Common myeloid progenitor, CD34-positive (primary cell): ENCODE measurements around the gene RIC8A.
"Not testable (repeated sequence)": the region's sequence is repeated elsewhere in the genome, so short reads cannot be mapped to it uniquely, and the experiment has no call there.

Source experiments
- CTCF ChIA-PET: fragments of 350-600 bp; sonication (Branson Sonifier 250); formaldehyde crosslinking; loops from one replicate; lab custom pipeline; 2021; ENCODE audit warnings: antibody characterized with exemption; lab: Charles Lee
- POLR2A ChIA-PET: fragments of 350-600 bp; sonication (Branson Sonifier 250); formaldehyde crosslinking; loops from one replicate; lab custom pipeline; 2021; ENCODE audit warnings: antibody characterized with exemption; lab: Charles Lee
- DNase-seq, 3 donors: peaks; one replicate each; pipeline versions ENCODE4 v3.0.0 to v3.0.0-alpha.2; 2013
- H3K27ac ChIP-seq, 2 experiments: 1 replicate in 1 of 2; 2 replicates in 1 of 2; pipeline ENCODE4 v1.7.0; 2013; ENCODE audit warnings: inconsistent platforms in 2 of 2, low read length in 2 of 2, mild to moderate bottlenecking in 2 of 2, low read depth in 1 of 2, moderate library complexity in 1 of 2; ENCODE audit not compliant: severe bottlenecking in 2 of 2, insufficient read depth in 1 of 2, poor library complexity in 1 of 2
- H3K27me3 ChIP-seq, 5 experiments: replicated peaks in 2 of 5; 1 replicate in 3 of 5; 2 replicates in 2 of 5; pipeline versions ENCODE4 v1.6.1 to v1.7.0; 2013; ENCODE audit warnings: low read length in 4 of 5, mild to moderate bottlenecking in 2 of 5, moderate library complexity in 2 of 5, inconsistent platforms in 1 of 5; ENCODE audit not compliant: insufficient read depth in 5 of 5, control insufficient read depth in 4 of 5
- H3K36me3 ChIP-seq, 4 experiments: 1 replicate in 2 of 4; 2 replicates in 2 of 4; pipeline versions ENCODE4 v1.6.1 to v1.7.0; 2013; ENCODE audit warnings: low read length in 3 of 4, control low read depth in 1 of 4, mild to moderate bottlenecking in 1 of 4; ENCODE audit not compliant: control insufficient read depth in 4 of 4, insufficient read depth in 4 of 4
- H3K4me1 ChIP-seq, 4 experiments: 1 replicate in 3 of 4; 2 replicates in 1 of 4; pipeline versions ENCODE4 v1.6.1 to v1.7.1; 2013; ENCODE audit warnings: low read length in 3 of 4, mild to moderate bottlenecking in 3 of 4, control low read depth in 1 of 4, inconsistent platforms in 1 of 4, moderate library complexity in 1 of 4; ENCODE audit not compliant: control insufficient read depth in 4 of 4, insufficient read depth in 4 of 4; ENCODE audit errors: control extremely low read depth in 1 of 4
- H3K4me3 ChIP-seq, 7 experiments: 1 replicate in 4 of 7; 2 replicates in 3 of 7; pipeline versions ENCODE4 v1.5.1 to v1.7.0; 2013; ENCODE audit warnings: mild to moderate bottlenecking in 7 of 7, low read length in 6 of 7, moderate library complexity in 6 of 7, inconsistent platforms in 2 of 7, low read depth in 2 of 7, control low read depth in 1 of 7; ENCODE audit not compliant: insufficient read depth in 4 of 7, control insufficient read depth in 1 of 7; ENCODE audit errors: extremely low read depth in 1 of 7
- H3K9me3 ChIP-seq, 5 experiments: 1 replicate in 4 of 5; 2 replicates in 1 of 5; pipeline versions ENCODE4 v1.6.1 to v1.7.1; 2013; ENCODE audit warnings: low read length in 4 of 5, mild to moderate bottlenecking in 2 of 5, inconsistent platforms in 1 of 5, low read depth in 1 of 5, moderate library complexity in 1 of 5; ENCODE audit not compliant: control insufficient read depth in 4 of 5, insufficient read depth in 2 of 5; ENCODE audit errors: control extremely low read depth in 1 of 5
- WGBS: methylation state at CpG from one replicate; pipeline ENCODE4 v1.1.5; 2013; ENCODE audit not compliant: insufficient coverage; 5-methylcytosine and 5-hydroxymethylcytosine counted together

Gene RIC8A

GRCh38 chr11:235609-235996, 28.1 kb downstream of the RIC8A start:
- CTCF ChIA-PET: interaction anchor here (0.9 to 1.9 kb wide), 4 partner anchors 15 to 26 kb away, joined by 3 to 5 read pairs (median 4); no protein-coding TSS in a partner anchor

GRCh38 chr11:235997-236773, 28.7 kb downstream of the RIC8A start, which contains the start of gene SIRT3:
Gene SIRT3 (minus strand): TSS chr11:236342. CDS start chr11:236328, 14 bp downstream.
- H3K4me3 ChIP-seq: peak within 1 kb of the TSS; percentile 88 to 99 (median 94)
- peak; percentile 83 to 92 (median 91) for DNase-seq
- H3K36me3 ChIP-seq: peaks cover 2 to 17% (median 6%) of the 10 kb centered on the region in 4 experiments
- no peaks in the 10 kb centered on the region for H3K9me3 ChIP-seq
- 0% methylated on average over 24 of the region's 70 CpGs for WGBS
- H3K27me3 ChIP-seq: no peaks in the 10 kb centered on the region
- CTCF ChIA-PET: interaction anchor here (1.9 to 7.9 kb wide), 4 partner anchors 14 to 32 kb away, joined by 4 to 61 read pairs (median 7); no protein-coding TSS in a partner anchor
- peaks cover 12 to 28% (median 19%) of the 10 kb centered on the region in 4 experiments for H3K4me1 ChIP-seq
- POLR2A ChIA-PET: interaction anchor here (1.5 to 1.6 kb wide), 2 partner anchors 29 to 31 kb away, joined by 4 to 11 read pairs; partner anchors contain the start of genes BET1L and RIC8A
- peak within 1 kb of the TSS; percentile 93 to 97 for H3K27ac ChIP-seq

More at GRCh38 chr11:235609-235996, 28.1 kb downstream of the RIC8A start:
- peak in 2 of 3 donors; percentile 62 to 72 for DNase-seq
- POLR2A ChIA-PET: interaction anchor here (1.5 kb wide), 1 partner anchor 32 kb away, joined by 4 read pairs; no protein-coding TSS in a partner anchor
- peak overlapping the region; percentile 71 to 86 for H3K27ac ChIP-seq
- no peaks in the 10 kb centered on the region for H3K27me3 ChIP-seq
- peaks cover 2 to 17% (median 6%) of the 10 kb centered on the region in 4 experiments for H3K36me3 ChIP-seq
- H3K4me3 ChIP-seq: peak overlapping the region; percentile 87 to 97 (median 89)
- no peaks in the 10 kb centered on the region for H3K9me3 ChIP-seq
- WGBS: 3% methylated on average over 12 of the region's 13 CpGs
- H3K4me1 ChIP-seq: peaks cover 12 to 28% (median 19%) of the 10 kb centered on the region in 4 experiments

- H3K4me3 ChIP-seq: peak within 1 kb of the TSS; percentile 88 to 99 (median 94)
- ChIA-PET CTCF (interaction anchor here (1.1 to 7.9 kb wide), 6 partner anchors 13 to 40 kb away, joined by 3 to 61 read pairs (median 5); no protein-coding TSS in a partner anchor), POLR2A (interaction anchor here (0.6 to 1.6 kb wide), 3 partner anchors 30 to 68 kb away, joined by 3 to 11 read pairs (median 4); partner anchors contain the start of genes BET1L and RIC8A)
- H3K36me3 ChIP-seq: peaks cover 2 to 26% (median 10%) of the 10 kb centered on the region in 4 experiments
- H3K9me3 ChIP-seq: no peaks in the 10 kb centered on the region
- no peaks in the 10 kb centered on the region for H3K27me3 ChIP-seq
- peak within 1 kb of the TSS; percentile 93 to 97 for H3K27ac ChIP-seq
- H3K4me1 ChIP-seq: peaks cover 12 to 28% (median 19%) of the 10 kb centered on the region in 4 experiments
- 0% methylated on average over 55 of the region's 62 CpGs for WGBS
- peak; percentile 89 to 91 (median 90) for DNase-seq
Observed at GRCh38 chr11:236774-237767, 29.6 kb downstream of the RIC8A start, which contains the start of gene PSMD13. Gene PSMD13 (plus strand): TSS chr11:236976. CDS start chr11:237050, 74 bp downstream.

GRCh38 chr11:238346-238745, 30.8 kb downstream of the RIC8A start:
- peaks cover 12 to 28% (median 19%) of the 10 kb centered on the region in 4 experiments for H3K4me1 ChIP-seq
- H3K9me3 ChIP-seq, POLR2A ChIA-PET, DNase-seq, H3K27me3 ChIP-seq: not testable (repeated sequence)
- WGBS: 96% methylated on average over 7 of the region's 7 CpGs
- H3K36me3 ChIP-seq: peaks cover 5 to 33% (median 13%) of the 10 kb centered on the region in 4 experiments
- CTCF ChIA-PET: interaction anchor here (1.0 to 7.9 kb wide), 6 partner anchors 12 to 41 kb away, joined by 3 to 61 read pairs (median 4); no protein-coding TSS in a partner anchor
- H3K4me3 ChIP-seq: peak overlapping the region in 1 of 7 experiments; percentile 99
- peak overlapping the region in 1 of 2 experiments; percentile 97 for H3K27ac ChIP-seq

- POLR2A ChIA-PET: no interaction called here
- WGBS: no CpG with 5 or more reads among the region's 1 CpG
Observed at GRCh38 chr11:240315-240714, 32.8 kb downstream of the RIC8A start.

DNA sequence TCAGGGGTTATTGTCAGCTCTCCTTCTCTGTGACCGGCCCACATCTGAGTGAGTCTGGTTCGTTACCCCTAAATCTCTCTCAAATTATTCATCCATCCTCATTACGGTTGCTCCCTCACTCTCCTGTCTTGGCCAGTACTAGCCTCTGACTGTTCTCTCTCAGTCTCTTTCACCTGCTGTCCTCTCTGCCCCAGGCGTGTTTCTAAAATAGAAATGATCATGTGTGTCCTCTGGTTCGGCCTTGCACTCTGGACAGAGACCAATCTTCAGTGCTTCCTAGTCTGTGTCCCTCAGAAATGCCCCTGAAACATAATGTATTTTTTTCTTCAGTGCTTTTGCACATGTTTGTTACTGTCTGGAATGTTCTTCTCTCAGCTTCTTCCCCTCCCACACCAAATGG, 34.1 kb downstream of the RIC8A start:
- ChIA-PET CTCF (interaction anchor here (0.9 to 7.9 kb wide), 3 partner anchors 8 to 58 kb away, joined by 4 to 61 read pairs (median 7); partner anchors contain the start of gene IFITM5), POLR2A (no interaction called here)
- Histone ChIP-seq H3K9me3 (no peaks in the 10 kb centered on the region), H3K27me3 (no peaks in the 10 kb centered on the region), H3K36me3 (peaks cover 9 to 63% (median 35%) of the 10 kb centered on the region in 4 experiments), H3K4me3 (no peak overlapping the region), H3K4me1 (peaks cover 8 to 14% (median 12%) of the 10 kb centered on the region in 4 experiments), H3K27ac (no peak overlapping the region)
- DNase-seq: no peak
- 95% methylated on average over 5 of the region's 5 CpGs for WGBS

More at GRCh38 chr11:240315-240714, 32.8 kb downstream of the RIC8A start:
- Histone ChIP-seq H3K36me3 (peaks cover 9 to 50% (median 24%) of the 10 kb centered on the region in 4 experiments), H3K27me3 (no peaks in the 10 kb centered on the region), H3K4me1 (peaks cover 12 to 23% (median 16%) of the 10 kb centered on the region in 4 experiments), H3K9me3 (no peaks in the 10 kb centered on the region), H3K4me3 (no peak overlapping the region), H3K27ac (no peak overlapping the region)
- CTCF ChIA-PET: interaction anchor here (1.1 to 7.9 kb wide), 4 partner anchors 10 to 64 kb away, joined by 3 to 61 read pairs (median 5); partner anchors contain the start of gene IFITM5
- no peak for DNase-seq
